Lower leg skin (tissue), 4 donors: ENCODE data around the gene PFDN1. TPM values are rescaled to one million over a fixed set of nuclear protein-coding genes. Genes with fewer than 3 reads are reported as not detected.

Experiments
- DNase-seq, 2 donors: peaks; one replicate each; pipeline ENCODE4 v3.0.0-alpha.2; 2019; ENCODE audit warnings: low spot score in 2 of 2
- H3K4me3 ChIP-seq: fragments of 200-600 bp; sonication (generic); 2 replicates; pipeline ENCODE4 v1.5.1; 2017; ENCODE audit warnings: mild to moderate bottlenecking, low read depth; ENCODE audit not compliant: poor library complexity, severe bottlenecking
- POLR2A ChIP-seq, 2 donors: fragments of 450-650 bp; IDR thresholded peaks; one replicate each; pipeline ENCODE4 v1.6.1; 2016 to 2017; ENCODE audit warnings: antibody characterized with exemption in 2 of 2, mild to moderate bottlenecking in 1 of 2, moderate library complexity in 1 of 2
- WGBS, 2 donors: methylation state at CpG; one replicate each; pipeline ENCODE4 v1.1.5; 2018; 5-methylcytosine and 5-hydroxymethylcytosine counted together
- intact Hi-C: fragments of 100-400 bp; cut with DNase I; formaldehyde crosslinking; loops from one replicate; pipeline ENCODE4 v1.15.0; 2023; ENCODE audit warnings: low total_unique reads
- total RNA-seq, 4 donors: library from RNA; depleted of rRNA; stranded (reverse); fragments of >200 nt; gene quantifications; one replicate each; pipeline ENCODE4 v1.1.0, GENCODE V29; 2016
- TF ChIP-seq, protein P1 (sequence below), 3 donors: fragments of 450-650 bp; IDR thresholded peaks; one replicate each; pipeline ENCODE4 v1.5.1; 2016; ENCODE audit warnings: antibody characterized with exemption in 3 of 3, mild to moderate bottlenecking in 3 of 3, moderate library complexity in 2 of 3

PFDN1 gene
- total RNA-seq, 4 donors from 2014 or later = 43.3 to 78.6 (median 59.7) TPM

DNA sequence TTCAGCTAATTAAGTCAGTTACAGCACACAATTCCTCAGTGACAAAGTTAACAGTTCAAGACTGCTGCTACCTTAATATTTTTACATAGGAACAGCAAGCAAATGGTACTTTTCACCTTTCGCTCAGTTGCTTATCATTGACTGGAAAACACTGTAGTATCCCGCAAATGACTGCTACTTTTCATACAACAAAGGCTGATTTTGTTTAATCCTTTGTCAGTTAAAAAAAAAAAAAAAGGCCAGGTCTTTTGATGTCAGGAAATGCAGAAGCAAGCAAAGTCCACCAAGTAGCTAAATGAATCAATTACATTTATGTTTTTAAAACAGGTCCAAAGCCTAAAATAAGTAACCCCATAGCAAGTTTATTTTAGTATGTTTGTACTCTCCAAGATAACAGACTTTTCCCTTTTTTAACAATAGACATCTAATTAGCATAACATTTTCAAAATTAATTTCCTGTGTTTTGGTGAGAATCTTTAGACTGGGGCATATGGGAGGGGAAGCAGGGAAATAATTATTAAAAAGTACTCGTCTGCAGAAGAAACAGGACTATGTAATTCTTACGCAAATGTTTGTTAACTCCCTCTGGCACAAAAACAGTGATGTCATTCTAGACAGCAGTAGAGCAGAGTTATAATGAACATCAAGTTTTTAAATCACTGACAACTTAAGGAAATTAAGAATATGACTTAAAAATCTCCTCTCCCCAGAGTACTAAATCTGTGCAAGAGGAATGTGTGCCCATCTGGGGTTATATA, 9.6 kb downstream of the PFDN1 start:
- TF ChIP-seq POLR2A (IDR thresholded peaks at IDR 0.05) = no peak
- TF ChIP-seq, protein P1, sequence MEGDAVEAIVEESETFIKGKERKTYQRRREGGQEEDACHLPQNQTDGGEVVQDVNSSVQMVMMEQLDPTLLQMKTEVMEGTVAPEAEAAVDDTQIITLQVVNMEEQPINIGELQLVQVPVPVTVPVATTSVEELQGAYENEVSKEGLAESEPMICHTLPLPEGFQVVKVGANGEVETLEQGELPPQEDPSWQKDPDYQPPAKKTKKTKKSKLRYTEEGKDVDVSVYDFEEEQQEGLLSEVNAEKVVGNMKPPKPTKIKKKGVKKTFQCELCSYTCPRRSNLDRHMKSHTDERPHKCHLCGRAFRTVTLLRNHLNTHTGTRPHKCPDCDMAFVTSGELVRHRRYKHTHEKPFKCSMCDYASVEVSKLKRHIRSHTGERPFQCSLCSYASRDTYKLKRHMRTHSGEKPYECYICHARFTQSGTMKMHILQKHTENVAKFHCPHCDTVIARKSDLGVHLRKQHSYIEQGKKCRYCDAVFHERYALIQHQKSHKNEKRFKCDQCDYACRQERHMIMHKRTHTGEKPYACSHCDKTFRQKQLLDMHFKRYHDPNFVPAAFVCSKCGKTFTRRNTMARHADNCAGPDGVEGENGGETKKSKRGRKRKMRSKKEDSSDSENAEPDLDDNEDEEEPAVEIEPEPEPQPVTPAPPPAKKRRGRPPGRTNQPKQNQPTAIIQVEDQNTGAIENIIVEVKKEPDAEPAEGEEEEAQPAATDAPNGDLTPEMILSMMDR (IDR thresholded peaks at IDR 0.05) = no peak
- intact Hi-C loops = no loop called here
- no peak for DNase-seq
- WGBS, 2 donors = 51 to 56% methylated on average over 4 of the region's 4 CpGs
- no peak overlapping the region for H3K4me3 ChIP-seq

DNA sequence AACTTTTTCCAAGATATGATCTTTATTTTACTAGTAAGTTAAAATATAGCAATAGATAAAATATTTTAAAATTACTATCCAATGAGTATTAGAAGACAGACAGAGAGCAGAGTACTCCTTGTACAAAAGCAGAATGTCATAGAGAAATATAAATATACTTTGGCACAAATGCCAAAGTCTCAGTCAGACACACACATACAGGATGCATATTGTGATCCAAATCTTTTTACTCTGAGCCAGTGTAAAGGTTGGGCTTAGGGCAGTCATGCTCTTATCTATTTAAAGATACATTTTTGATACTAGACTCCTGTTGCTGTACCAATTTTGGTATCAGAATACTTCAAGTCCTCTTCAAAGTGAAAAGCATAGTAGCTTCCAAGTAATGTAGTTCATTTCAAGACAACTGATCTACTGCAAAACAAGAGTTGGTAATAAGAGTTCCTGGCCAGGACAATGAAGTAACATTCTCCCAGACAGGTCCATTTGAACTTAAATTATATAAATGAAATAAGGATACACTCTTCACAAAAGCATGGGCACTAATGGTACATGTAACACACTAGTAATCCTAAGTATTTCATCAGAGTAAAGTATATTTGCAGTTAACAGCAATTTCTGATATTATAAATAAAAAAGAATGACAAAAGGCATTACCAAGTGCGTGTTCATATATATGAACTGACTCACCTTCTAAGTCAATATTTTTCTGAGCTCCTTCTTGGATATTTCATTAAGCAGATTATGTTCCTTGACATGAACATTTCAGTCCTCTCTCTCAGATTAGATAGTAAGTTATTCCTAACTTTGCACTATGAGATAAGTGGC, 10.5 kb downstream of the PFDN1 start:
- 90 to 94% methylated on average over 1 of the region's 1 CpG for WGBS, 2 donors
- no peak for TF ChIP-seq POLR2A (IDR thresholded peaks at IDR 0.05)
- TF ChIP-seq, protein P1 (IDR thresholded peaks at IDR 0.05) = no peak
- H3K4me3 ChIP-seq = no peak overlapping the region
- intact Hi-C loops = no loop called here
- DNase-seq = no peak

DNA sequence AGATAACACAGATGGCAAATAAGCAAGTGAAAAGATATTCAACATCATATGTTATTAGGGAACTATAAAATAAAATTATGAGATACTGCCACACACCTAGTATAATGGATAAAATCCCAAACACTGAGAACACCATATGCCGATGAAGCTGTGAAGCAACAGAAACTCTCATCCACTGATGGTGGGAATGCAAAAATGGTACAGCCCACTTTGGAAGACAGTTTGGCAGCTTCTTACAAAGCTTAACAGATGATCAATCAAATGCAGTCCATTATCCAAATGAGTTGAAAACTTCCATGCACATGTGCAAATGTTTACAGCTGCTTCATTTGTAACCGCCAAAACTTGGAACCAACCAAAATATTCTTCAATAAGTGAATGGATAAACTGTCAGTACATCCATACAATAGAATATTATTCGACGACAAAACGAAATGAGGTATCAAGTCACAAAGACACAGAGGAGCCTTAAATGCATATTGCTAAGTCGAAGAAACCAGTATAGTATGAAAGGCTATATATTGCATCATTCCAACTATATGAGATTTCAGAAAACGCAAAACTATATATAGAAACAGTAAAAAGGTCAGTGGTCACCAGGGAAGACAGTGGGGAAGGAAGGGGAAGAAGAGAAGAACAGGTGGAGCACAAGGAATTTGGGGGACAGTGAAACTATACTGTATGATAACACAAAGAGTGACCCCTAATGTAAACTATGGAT, 14.9 kb downstream of the PFDN1 start:
- intact Hi-C loops = no loop called here
- WGBS, 2 donors = 74 to 76% methylated on average over 7 of the region's 7 CpGs
- TF ChIP-seq, protein P1 (IDR thresholded peaks at IDR 0.05) = no peak
- TF ChIP-seq POLR2A (IDR thresholded peaks at IDR 0.05) = no peak

DNA sequence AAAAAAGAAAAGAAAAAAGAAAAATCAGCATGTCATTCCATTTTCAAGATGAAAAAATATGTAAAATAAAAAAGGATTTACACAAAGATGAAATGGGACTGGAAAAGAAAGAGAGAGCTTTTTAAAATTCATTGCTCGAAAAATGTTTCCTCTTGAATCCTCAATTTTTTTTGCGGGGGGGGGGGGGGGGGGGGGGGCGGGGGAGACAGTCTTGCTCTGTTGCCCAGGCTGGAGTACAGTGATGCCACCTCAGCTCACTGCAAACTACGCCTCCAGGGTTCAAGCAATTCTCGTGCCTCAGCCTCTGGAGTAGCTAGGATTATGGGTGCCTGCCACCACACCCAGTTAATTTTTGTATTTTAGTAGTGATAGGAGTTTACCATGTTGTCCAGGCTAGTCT, 16.5 kb downstream of the PFDN1 start:
- no peak for DNase-seq
- H3K4me3 ChIP-seq = no peak overlapping the region
- intact Hi-C loops = no loop called here
- 74 to 84% methylated on average over 4 to 5 of the region's 5 CpGs for WGBS, 2 donors
- TF ChIP-seq POLR2A (IDR thresholded peaks at IDR 0.05) = no peak
- TF ChIP-seq, protein P1 (IDR thresholded peaks at IDR 0.05) = no peak

More for the DNA sequence above, 14.9 kb downstream of the PFDN1 start:
- no peak overlapping the region for H3K4me3 ChIP-seq
- no peak for DNase-seq

DNA sequence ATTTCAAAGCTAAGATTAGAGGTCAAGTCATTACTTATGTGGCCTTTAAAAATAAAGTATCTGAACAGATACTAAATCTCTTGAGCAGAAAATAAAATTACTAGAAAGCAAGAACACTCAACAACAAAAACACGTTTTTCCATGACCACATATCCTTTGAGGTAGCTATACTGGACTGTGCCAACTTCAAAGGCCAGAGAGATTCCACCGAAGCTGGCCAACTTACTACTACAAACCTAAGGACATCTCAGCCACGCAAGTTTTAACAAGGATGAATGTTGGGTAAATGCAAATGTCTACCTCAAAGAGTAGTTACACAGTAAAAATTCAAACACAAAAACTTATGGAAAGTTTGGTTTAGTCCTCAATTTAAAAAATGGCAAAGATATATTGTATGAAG, 18.9 kb downstream of the PFDN1 start:
- WGBS, 2 donors = 92 to 95% methylated on average over 3 of the region's 3 CpGs

More for the DNA sequence above, 18.9 kb downstream of the PFDN1 start:
- no peak overlapping the region for H3K4me3 ChIP-seq
- intact Hi-C loops = no loop called here
- TF ChIP-seq, protein P1 (IDR thresholded peaks at IDR 0.05) = no peak
- no peak for TF ChIP-seq POLR2A (IDR thresholded peaks at IDR 0.05)
- no peak for DNase-seq
